AG10803 (cell line): ENCODE data around the gene ANKS6.
"Not testable (repeated sequence)": the region's sequence is repeated elsewhere in the genome, so short reads cannot be mapped to it uniquely, and the experiment has no call there.

Experiments
- DNase-seq: peaks from one replicate; pipeline ENCODE4 v3.0.0; 2010; ENCODE audit warnings: low read depth
- H3K4me3 ChIP-seq: 2 replicates; pipeline ENCODE4 v1.5.1; 2011; ENCODE audit warnings: mild to moderate bottlenecking, low read length, control low read depth
- TF ChIP-seq, protein P1 (sequence below): conservative IDR thresholded peaks from 2 replicates; pipeline ENCODE4 v1.5.1; 2011; ENCODE audit warnings: mild to moderate bottlenecking, low read length, control low read depth, inconsistent platforms

Gene ANKS6

DNA sequence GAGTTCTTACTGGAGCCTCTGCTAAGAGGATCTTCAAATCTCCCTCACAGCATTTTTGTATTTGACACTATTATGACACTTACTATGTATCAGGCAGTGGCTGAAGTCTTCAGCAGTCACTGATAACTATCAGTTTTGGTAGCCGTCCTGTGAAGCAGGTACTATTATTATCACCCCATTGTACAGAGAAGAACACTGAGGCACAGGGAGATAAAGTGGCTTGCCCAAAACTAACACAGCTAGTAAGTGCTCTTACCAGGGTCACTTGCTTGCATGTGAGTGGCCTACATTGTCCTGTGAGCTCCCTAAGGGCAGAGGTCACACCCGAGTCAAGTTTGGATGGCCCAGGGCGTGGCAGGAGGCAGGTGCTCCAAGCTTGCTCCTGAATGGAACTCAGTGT lies 104.5 kb downstream of the ANKS6 start:
- no peak for DNase-seq
- TF ChIP-seq, protein P1, sequence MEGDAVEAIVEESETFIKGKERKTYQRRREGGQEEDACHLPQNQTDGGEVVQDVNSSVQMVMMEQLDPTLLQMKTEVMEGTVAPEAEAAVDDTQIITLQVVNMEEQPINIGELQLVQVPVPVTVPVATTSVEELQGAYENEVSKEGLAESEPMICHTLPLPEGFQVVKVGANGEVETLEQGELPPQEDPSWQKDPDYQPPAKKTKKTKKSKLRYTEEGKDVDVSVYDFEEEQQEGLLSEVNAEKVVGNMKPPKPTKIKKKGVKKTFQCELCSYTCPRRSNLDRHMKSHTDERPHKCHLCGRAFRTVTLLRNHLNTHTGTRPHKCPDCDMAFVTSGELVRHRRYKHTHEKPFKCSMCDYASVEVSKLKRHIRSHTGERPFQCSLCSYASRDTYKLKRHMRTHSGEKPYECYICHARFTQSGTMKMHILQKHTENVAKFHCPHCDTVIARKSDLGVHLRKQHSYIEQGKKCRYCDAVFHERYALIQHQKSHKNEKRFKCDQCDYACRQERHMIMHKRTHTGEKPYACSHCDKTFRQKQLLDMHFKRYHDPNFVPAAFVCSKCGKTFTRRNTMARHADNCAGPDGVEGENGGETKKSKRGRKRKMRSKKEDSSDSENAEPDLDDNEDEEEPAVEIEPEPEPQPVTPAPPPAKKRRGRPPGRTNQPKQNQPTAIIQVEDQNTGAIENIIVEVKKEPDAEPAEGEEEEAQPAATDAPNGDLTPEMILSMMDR: no peak
- H3K4me3 ChIP-seq: no peak overlapping the region

DNA sequence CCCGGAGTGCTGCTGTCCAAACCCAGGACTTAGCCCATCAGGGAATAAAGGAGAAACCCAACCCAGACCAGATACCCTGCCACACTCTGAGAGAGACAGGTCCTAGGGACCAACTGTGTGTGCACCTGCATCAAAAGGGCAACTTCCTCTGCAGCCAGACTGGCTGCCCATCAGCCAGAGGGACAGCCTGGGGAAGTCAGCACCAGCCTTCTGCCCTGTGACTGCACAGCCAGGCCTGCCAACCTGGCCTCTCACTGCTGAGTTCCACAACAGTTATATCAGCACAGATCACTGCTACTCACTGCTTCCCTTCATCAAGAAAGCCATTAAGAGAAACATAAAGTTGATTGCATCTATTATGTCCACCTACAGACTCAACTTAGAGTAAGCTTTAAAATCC lies 105.7 kb downstream of the ANKS6 start:
- TF ChIP-seq, protein P1: no peak
- no peak for DNase-seq
- H3K4me3 ChIP-seq: no peak overlapping the region

DNA sequence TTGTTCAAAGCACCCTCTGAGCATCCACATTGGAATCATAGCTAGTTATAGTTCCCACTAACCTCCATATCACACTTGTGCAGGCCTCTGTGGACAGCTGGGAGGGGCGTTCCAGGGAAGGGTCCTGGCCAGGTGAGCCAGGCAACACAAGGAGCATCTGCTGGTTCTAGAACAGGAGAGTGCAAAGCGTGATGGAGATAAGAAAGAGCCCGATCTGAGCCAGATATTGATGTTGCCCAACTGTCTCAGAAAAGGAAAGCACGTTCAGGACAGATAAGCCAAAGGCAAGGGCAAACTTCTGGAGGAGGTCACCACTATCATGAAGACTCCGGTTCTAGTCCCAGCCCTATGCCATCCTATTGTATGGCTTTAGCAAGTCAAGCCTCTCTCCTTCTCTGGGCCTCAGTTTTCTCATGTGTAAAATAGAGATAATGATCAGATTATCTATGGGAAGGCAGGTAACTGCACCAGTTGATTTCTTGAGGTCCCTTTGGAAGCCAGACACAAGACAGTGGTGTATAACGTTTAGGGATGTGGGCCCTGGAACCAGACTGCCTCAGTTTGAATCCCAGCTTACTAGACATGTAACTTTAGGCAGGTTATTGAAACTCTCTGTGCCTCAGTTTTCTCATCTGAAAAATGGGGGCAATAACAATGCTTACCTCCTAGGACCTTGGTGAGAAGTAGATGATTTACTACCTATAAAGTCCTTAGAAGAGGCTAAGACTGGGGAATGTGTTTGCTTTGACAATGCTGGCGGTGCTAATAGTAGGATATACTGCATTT lies 107.5 kb downstream of the ANKS6 start:
- DNase-seq: no peak
- no peak overlapping the region for H3K4me3 ChIP-seq
- TF ChIP-seq, protein P1: no peak

- TF ChIP-seq, protein P1: no peak
- no peak overlapping the region for H3K4me3 ChIP-seq
- DNase-seq: peak; percentile 16
Measured at GRCh38 chr9:98687911-98688310, 108.4 kb downstream of the ANKS6 start.

DNA sequence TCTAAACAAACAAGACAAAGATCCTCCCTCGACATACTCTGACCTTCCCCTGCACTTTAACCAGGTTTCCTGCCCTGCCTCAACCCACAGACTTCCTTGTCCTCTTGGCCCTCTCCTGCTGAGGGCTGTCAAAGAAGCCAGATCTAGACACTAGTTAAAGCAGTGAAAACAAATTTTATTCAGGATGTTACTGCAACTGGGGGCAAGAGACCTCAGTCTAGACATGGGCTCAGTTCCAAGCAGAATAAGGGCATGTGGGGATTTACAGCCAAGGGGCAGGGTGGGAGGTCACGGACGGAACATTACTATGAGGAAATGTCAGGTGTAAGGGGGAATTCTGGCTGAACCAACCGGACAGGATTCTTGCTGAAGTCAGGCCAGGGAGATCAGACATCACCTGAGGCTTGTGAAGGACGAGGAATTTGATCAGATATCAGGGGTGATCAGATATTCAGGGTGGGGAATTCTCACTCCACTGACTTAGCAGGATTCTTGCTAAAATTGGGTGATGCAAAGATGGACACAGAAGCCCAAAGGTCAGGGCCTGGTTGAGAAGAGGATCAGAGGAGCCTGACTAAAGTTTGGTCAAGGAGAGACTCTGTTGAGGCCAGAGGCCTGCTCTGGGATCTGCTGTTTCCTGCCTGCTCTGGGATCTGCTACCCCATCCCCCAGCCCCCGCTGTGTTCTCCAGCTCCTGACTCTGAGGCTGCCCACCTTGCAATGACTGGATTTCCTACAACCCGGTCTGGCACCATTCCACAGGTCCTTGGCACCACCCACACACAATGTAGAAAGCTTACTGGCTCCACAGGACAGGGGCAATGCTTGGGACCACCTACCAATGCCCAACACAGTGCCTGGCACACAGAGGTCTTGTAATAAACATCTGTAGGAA lies 109.1 kb downstream of the ANKS6 start:
- TF ChIP-seq, protein P1: no peak
- no peak for DNase-seq
- H3K4me3 ChIP-seq: no peak overlapping the region

DNA sequence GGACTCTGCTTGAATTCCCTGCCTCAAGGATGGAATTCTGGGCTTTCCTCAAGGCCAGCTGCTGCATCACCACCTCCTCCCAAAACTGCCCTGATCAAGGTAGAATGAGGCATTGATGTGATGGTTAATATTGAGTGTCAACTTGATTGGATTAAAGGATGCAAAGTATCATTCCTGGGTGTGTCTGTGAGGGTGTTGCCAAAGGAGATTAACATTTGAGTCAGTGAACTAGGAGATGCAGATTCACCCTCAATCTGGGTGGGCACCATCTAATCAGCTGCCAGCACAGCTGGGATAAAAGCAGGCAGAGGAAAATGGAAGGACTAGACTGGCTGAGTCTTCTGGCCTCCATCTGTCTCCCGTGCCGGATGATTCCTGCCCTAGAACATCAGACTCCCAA lies 111.5 kb downstream of the ANKS6 start:
- not testable (repeated sequence) for H3K4me3 ChIP-seq, DNase-seq
